Measurements from ENCODE around the gene FBXW12. TPM values are rescaled to one million over a fixed set of nuclear protein-coding genes. Genes with fewer than 3 reads are reported as not detected.
"Not testable (repeated sequence)": the region's sequence is repeated elsewhere in the genome, so short reads cannot be mapped to it uniquely, and the experiment has no call there.

The FBXW12 gene
- total and polyA plus RNA-seq, 2 of the 8 experiments (the other 6 are each of a cell fraction or from before 2014, with no cell fraction given), result 0.35 to 0.85 TPM

- TF ChIP-seq MAFK (IDR thresholded peaks at IDR 0.05; ENCODE audit: low read depth, low read length), result no peak
- TF ChIP-seq TCF12 (IDR thresholded peaks at IDR 0.05; ENCODE audit: low read depth, low read length), result no peak
- TF ChIP-seq SAP30 (IDR thresholded peaks at IDR 0.05; ENCODE audit: insufficient read depth, insufficient replicate concordance, low read length), result no peak
- no peak for TF ChIP-seq POLR2A (IDR thresholded peaks at IDR 0.05; ENCODE audit: control extremely low read depth in 1 of 2, low read depth in 2 of 2, low read length in 2 of 2)
- no peak for TF ChIP-seq JUN (IDR thresholded peaks at IDR 0.05; ENCODE audit: low read depth, low read length)
- no peak for TF ChIP-seq CHD1 (IDR thresholded peaks at IDR 0.05; ENCODE audit: low read depth, low read length)
- TF ChIP-seq CEBPB (IDR thresholded peaks at IDR 0.05; ENCODE audit: low read depth, low read length), result no peak
Observed at GRCh38 chr3:48371651-48372376, at the start of gene FBXW12 (continued).

- H3K23ac ChIP-seq (ENCODE audit: insufficient read length); H2BK5ac ChIP-seq (ENCODE audit: low read depth, low read length); H2AFZ ChIP-seq (ENCODE audit: low read length); H3K27me3 ChIP-seq (replicated peaks in 1 of 4; ENCODE audit: control insufficient read depth in 3 of 4, extremely low read depth in 1 of 4, insufficient read depth in 3 of 4, low read length in 3 of 4); H3K14ac ChIP-seq (ENCODE audit: insufficient read length); H2AK5ac ChIP-seq (ENCODE audit: low read depth, low read length); FAIRE-seq; H4K20me1 ChIP-seq (replicated peaks in 1 of 2; ENCODE audit: control insufficient read depth in 1 of 2, insufficient read depth in 2 of 2, low read length in 2 of 2); H4K91ac ChIP-seq (replicated peaks; ENCODE audit: insufficient read length, low read length); H3K9me3 ChIP-seq (ENCODE audit: insufficient read depth in 2 of 2, low read depth in 1 of 2, low read length in 1 of 2); H4K5ac ChIP-seq (ENCODE audit: insufficient read length, low read depth, low read length); H3K4ac ChIP-seq (replicated peaks; ENCODE audit: insufficient read length, low read depth, low read length); POLR2A ChIA-PET (ENCODE audit: partially characterized antibody); DNase-seq (ENCODE audit: low read depth in 1 of 2, low spot score in 2 of 2); H3K18ac ChIP-seq (ENCODE audit: extremely low read depth, low read length); H3K4me3 ChIP-seq (ENCODE audit: extremely low read depth in 1 of 4, insufficient read depth in 2 of 4, low read depth in 3 of 4, low read length in 4 of 4); H3K4me2 ChIP-seq (ENCODE audit: insufficient read depth in 1 of 2, low read depth in 2 of 2, low read length in 2 of 2); H3K23me2 ChIP-seq (ENCODE audit: low read depth, low read length); H3K56ac ChIP-seq (replicated peaks; ENCODE audit: insufficient read length, low read depth, low read length); CTCF ChIA-PET (ENCODE audit: partially characterized antibody); H2BK12ac ChIP-seq (ENCODE audit: low read depth, low read length); H2BK120ac ChIP-seq (replicated peaks; ENCODE audit: low read depth, low read length); H2BK20ac ChIP-seq (ENCODE audit: low read length); H3K27ac ChIP-seq (ENCODE audit: low read depth, low read length); H3K9ac ChIP-seq (replicated peaks in 1 of 4; ENCODE audit: extremely low read depth in 1 of 4, low read depth in 3 of 4, low read length in 3 of 4); H3K79me1 ChIP-seq (ENCODE audit: low read depth, low read length); H2BK15ac ChIP-seq (ENCODE audit: low read length); H3K36me3 ChIP-seq (ENCODE audit: control insufficient read depth in 2 of 4, insufficient read depth in 4 of 4, low read length in 3 of 4); H3K4me1 ChIP-seq (replicated peaks in 1 of 4; ENCODE audit: control insufficient read depth in 3 of 4, insufficient read depth in 4 of 4, low read length in 3 of 4); H4K8ac ChIP-seq (ENCODE audit: extremely low read depth, insufficient read depth, low read length); H3K79me2 ChIP-seq (ENCODE audit: control insufficient read depth in 1 of 2, insufficient read depth in 2 of 2, low read length in 2 of 2): not testable (repeated sequence)
- 89% methylated on average over 10 of the region's 10 CpGs; no CpG with 5 or more reads in 1 of the 2 experiments for WGBS, 2 experiments (ENCODE audit: extremely low coverage in 1 of 2, insufficient coverage in 1 of 2, insufficient read length in 1 of 2, insufficient replicate concordance in 2 of 2, low coverage in 1 of 2, low lambda C conversion rate in 2 of 2, missing lambda C conversion rate in 1 of 2)
Observed at GRCh38 chr3:48331706-48332435, 40.1 kb upstream of the FBXW12 start.

Data from H1 (cell line).